Erythroblast (primary cell): ENCODE measurements around the gene CMTM7.
A peak's percentile ranks its signal among the peaks of the same experiment; 100 is the strongest.

ENCODE experiments used
- DNase-seq, 2 experiments: peaks; one replicate each; lab custom pipeline; 2025; lab: John Stamatoyannopoulos, UW
- GATA1 ChIP-seq: IDR thresholded peaks from 2 replicates; pipeline ENCODE4 v1.6.1; 2011; ENCODE audit warnings: low read depth, mild to moderate bottlenecking, control low read depth, low read length, moderate library complexity
- POLR2A ChIP-seq: IDR thresholded peaks from 2 replicates; pipeline ENCODE4 v1.6.1; 2011; ENCODE audit warnings: mild to moderate bottlenecking, low read length

Gene CMTM7, protein sequence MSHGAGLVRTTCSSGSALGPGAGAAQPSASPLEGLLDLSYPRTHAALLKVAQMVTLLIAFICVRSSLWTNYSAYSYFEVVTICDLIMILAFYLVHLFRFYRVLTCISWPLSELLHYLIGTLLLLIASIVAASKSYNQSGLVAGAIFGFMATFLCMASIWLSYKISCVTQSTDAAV

DNA sequence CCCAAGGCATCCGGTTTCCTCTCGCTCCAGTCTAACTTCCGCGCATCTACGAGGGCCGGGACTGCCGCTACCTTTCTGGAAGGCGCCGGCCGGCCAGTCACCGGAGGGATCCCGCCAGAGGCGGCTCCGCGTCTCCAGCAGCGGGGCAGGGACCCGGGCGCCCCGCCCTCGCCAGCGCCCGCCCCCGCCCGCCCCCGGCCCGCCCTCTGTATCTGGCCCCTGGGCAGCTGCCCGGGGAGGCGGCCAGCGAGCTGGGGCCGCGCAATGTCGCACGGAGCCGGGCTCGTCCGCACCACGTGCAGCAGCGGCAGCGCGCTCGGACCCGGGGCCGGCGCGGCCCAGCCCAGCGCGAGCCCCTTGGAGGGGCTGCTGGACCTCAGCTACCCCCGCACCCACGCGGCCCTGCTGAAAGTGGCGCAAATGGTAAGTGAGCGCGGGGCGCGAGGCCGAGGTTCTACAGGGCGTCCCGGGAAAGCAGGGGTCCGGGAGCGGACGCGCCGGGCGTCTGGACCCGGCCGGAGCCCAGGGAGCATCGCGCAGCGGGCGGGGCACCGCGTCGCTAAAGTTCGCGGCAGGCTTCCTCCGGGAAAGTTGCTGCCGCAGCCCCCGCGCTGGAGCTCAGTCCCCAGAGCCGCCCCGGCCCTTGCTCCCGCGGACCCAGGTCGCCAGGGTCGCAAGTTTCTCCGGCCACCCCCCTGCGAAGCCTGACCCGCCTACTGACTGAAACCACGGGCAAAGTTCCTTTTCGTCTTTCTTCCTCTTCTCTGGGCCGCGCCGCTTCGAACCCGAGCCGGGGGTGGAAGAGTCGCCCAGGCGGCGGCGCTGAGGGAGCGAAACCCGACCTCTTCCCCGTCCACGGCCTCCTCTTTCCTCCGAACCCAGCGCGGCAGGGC, at the start of gene CMTM7:
CMTM7 (plus strand) TSS at position 211 of the 893 bp plus-strand sequence; CDS start at position 265, 54 bp downstream.
- TF ChIP-seq GATA1 (no peak), POLR2A (peak; percentile 24)
- peak; percentile 62 to 64 for DNase-seq

DNA sequence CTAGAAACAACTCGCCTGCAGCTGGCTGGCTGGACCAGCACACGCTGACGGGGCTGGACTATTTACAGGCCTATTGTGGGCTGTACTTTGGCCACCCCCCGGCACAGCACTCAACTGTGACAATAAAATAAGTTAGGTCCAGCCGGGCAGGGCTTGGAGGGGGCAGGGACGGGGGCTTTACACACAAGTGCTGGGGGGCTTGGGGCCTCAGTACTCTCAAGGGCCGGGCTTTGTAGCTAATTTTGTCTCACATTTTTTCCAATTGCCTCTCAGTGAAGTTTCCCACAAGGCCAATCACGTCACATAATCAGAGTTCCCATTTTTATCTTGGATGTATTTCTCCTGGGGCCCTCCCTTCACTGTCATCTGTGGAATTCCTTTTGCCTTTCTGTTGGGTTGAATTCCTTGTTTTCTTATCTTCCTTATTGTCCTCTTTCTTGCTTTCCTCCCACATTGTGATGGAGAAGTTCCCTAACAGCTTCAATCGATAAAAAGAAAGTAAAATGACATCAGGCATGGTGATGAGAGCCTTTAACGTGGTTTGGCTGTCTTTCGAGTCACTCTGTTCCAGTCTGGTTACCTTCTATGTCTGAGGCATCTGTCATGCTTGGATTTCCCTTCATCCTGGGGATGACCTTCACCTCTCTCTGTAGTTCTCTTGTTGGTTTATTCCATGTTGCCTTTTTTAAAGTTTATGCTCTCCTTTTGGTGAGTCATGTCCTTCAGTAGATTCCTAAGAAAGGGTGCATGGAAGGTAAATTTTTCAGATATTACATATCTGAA, 44.1 kb upstream of the CMTM7 start:
- TF ChIP-seq POLR2A = no peak
- no peak for TF ChIP-seq GATA1
- no peak for DNase-seq

DNA sequence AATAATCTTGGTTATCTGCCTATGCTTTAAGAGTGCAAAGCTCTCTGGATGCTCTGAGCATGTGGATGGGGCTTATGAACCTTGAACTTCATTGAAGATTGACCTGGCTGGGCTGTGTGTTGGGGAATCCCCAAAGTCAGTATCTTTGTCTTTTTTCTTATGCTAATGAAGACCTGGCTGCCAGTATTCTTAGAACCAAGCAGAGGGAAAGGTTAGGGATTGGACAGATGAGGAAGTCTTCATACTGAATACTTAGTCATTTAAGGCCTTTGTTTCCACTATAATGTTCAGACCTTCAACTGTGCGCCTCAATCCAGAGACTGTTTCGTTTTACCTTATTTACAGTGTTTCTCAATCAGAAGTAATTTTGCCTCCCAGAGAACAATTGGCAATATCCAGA, 42.5 kb upstream of the CMTM7 start:
- TF ChIP-seq POLR2A (no peak), GATA1 (no peak)

DNA sequence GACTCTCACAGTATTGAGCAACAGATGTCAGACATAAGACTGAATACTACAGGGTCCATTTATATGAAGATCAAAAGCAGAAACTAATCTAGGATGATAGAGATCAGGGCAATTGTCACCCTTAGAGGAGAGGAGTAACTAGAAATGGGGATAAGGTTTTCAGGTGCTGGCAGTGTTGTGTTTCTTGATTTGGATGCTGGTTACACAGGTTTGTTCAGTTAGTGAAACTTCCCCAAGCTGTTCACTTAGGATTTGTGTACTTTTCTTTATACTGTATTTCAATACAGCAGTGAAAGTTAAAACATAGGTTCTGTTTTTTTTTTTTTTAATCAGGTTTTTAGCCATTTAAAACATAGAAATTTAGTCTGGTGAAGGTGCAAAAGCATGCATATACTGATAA, 39.1 kb upstream of the CMTM7 start:
- DNase-seq = no peak

More for the DNA sequence above, 42.5 kb upstream of the CMTM7 start:
- DNase-seq = no peak

DNA sequence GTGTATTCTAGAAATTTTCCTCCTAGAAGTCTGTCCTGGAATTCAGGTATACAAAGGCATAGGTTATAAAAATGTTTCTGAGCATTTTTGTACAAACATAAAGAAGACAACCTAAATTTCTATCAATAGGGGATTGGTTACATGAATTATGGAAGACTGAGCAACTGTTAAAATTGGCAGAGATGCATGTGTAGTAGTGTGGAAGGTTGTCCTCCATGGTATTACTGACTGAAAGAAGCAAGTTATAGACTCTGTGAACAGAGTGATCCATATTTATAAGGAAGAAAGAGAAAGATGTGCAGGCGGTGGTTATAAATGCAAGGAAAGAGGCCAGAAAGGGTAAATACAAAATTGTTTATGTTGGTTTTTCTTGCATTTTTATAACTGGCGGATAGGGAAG, 38.3 kb upstream of the CMTM7 start:
- no peak for TF ChIP-seq POLR2A
- no peak for TF ChIP-seq GATA1
- DNase-seq = no peak

More for the DNA sequence above, 39.1 kb upstream of the CMTM7 start:
- TF ChIP-seq POLR2A (no peak), GATA1 (no peak)

DNA sequence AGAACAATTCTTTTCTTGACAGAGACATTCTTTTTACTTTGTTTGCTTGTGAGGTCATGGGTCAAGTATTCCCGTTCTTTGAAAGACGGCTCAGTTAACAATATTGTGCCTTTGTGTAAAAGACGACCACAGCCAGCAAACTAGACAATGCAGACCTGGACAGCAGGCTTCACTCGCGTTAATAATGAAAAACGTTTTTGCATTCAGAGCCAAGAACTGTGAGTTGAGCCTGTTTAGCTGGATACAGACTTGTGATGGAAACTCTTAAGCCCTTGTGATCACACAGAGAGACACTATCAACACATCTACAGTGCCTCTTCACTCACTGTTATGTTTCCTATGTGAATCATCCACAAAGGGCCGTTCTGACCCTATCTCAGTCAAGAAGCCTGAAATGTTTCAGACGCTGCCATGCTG, 37.3 kb upstream of the CMTM7 start:
- no peak for TF ChIP-seq GATA1
- TF ChIP-seq POLR2A = peak; percentile 23
- peak in 1 of 2 experiments; percentile 9 for DNase-seq

DNA sequence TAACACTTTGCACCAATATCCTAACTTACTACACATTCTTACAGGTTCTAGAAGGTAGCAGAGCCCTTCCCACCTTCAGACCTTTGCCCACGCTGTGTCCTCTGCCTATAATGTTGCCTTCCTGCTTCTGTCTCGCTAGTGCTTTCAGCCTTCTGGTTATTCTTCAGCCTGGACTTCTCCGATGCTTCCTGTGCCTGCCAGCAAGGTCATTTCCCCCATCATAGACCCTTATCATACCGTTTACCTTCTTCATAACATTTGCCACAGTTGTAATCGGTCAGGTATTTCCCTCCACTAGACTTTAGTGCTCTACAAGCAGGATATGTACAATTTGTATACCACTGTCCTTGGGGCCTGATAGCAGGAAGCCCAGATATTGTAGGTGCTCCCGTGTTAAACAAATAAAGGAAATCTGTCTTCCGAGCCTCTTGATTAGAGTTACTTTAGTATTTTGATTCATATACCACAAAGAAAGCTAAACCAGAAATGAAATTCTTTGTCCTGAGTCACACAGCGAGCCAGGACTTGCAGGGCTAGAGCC, 35.8 kb upstream of the CMTM7 start:
- no peak for DNase-seq
- TF ChIP-seq POLR2A (no peak), GATA1 (no peak)

DNA sequence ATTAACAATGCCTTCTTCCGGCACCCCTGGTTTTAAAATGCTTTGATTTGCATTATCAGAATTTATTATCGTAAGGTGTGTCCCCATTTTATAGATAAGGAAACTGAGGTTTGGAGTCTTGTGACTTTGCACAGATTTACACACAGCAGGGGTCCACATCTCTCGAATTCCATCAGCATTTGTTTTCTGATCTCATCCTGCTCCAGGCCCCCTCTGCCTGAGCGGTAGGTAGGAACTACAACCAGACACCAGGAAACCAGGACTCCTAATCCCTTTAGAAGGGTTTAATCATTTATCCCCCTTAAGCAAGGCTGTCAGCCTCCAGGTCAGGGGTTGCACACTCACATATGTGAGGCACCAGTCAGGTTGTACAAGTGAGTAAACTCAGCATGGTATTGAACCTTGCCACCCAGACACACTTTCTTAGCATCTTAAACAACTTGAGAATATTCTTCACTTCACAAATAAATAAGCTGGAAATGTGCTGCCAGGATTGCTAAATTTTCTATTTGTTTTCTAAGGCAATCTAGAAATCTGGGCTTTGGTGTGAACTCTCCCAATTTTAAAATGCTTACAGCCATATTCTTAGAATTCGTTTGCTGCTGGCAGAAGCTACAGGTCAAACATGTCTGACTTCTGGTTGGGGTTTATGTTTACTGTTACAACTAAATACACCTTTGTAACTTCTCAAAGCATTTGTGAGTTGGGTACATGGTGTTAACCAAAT, 31.7 kb upstream of the CMTM7 start:
- no peak for DNase-seq

DNA sequence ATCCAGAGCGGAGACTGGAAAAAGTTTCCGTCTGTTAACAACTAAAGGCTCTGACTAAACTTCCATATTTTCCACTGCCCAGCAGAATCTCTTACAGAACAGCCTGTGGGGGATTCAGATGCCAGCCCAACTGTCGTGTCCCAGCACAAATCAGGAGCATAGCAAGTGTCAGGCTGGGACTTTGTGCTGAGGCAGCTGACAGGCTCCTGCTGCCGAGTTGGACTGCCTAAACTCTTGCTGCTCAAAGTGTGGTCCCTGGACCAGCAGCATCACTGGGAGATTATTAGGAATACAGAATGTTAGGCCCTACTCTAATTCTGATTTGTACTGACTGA, 31.2 kb upstream of the CMTM7 start:
- no peak for TF ChIP-seq GATA1
- no peak for TF ChIP-seq POLR2A
- DNase-seq = no peak

More for the DNA sequence above, 31.7 kb upstream of the CMTM7 start:
- TF ChIP-seq GATA1 = no peak
- no peak for TF ChIP-seq POLR2A

DNA sequence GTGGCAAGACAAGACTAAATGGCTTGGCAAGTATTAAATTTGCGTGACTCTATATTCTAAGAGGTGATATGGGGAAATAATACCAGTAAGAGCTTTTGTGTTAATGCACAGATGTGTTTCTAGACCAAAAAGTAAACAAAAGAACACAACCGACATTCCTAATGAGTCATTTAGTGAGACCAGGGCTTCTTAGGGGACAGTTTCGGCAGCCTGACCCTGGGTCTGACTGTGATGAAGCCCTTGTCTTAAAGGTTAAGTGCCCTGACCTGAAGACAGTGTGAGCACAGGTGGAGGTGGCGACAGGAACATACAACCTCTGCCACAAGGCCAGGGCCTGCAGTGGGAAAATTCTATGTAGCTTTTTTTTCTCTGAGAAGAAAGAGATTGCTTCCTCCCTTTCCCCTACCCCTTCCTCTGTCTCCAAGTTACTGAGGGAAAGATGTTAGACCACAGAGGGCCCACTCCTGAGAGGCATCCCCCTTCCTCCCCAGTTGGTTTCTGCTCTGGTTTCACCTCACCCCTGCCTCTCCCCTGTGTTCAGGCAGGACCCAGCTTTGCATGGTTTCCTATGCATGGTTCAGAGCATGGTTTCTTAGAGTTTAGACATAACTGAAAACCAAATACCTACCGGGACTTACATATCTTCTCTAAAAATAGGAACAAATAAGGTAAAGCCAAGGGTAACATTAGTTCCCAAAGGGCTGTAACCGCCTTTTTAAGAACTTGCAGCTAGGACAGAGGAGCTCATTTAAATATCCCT, 24.8 kb upstream of the CMTM7 start:
- no peak for TF ChIP-seq GATA1
- TF ChIP-seq POLR2A = no peak
- no peak for DNase-seq

DNA sequence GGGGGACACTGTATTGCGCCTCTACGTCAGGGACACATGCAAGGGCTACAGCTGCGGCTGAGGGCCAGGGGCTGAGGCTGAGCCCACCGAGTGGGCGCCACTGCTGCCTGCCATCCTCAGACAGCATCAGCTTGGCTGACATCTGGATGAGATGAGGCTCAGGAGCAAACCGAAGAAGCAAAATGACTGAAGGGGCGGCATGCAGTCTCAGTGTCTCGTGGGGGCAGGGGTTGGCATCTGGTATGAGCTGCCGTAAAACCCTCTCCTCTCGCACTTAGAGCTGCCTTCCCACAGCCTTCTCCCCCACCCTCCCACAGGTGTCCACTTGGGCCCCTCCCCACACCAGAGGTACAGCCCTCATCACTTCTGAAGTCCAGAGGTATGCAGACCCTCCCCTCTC, 24.2 kb upstream of the CMTM7 start:
- TF ChIP-seq GATA1 = no peak
- no peak for TF ChIP-seq POLR2A
- no peak for DNase-seq
